Endothelial cell of umbilical vein (primary cell): Measurements from ENCODE around the gene CD5L. TPM values are rescaled to one million over a fixed set of nuclear protein-coding genes. Genes with fewer than 3 reads are reported as not detected.

ENCODE experiments used
- BruUV-seq: library from RNA; stranded (reverse); fragments of 400-500 nt; replicated peaks from 2 replicates; lab custom pipeline; 2021; lab: Mats Ljungman, UMichigan
- CTCF ChIA-PET: fragments of 300-600, 350-600 bp; sonication (Branson Sonifier 250); formaldehyde crosslinking; loops from one replicate; lab custom pipeline; 2021; ENCODE audit warnings: antibody characterized with exemption, inconsistent platforms; lab: Charles Lee
- POLR2A ChIA-PET: fragments of 300-600, 350-600 bp; sonication (Branson Sonifier 250); formaldehyde crosslinking; loops from one replicate; lab custom pipeline; 2021; ENCODE audit warnings: antibody characterized with exemption, inconsistent platforms; lab: Charles Lee
- DNase-seq: peaks from one replicate; pipeline ENCODE4 v3.0.0-alpha.2; 2011; ENCODE audit warnings: low read depth, low spot score
- FAIRE-seq: peaks from 2 replicates; lab custom pipeline; 2011; peaks lifted over from hg19 to GRCh38; lab: Jason Lieb, UNC
- H2AFZ ChIP-seq: 2 replicates; pipeline ENCODE4 v1.6.0; 2012; ENCODE audit warnings: low read depth, low read length, control low read depth, inconsistent platforms
- H3K27ac ChIP-seq: 2 replicates; pipeline ENCODE4 v1.5.1; 2011; ENCODE audit warnings: low read depth, mild to moderate bottlenecking, control low read depth, low read length, moderate library complexity; ENCODE audit not compliant: insufficient read depth
- H3K27me3 ChIP-seq, 2 experiments: 2 replicates each; pipeline versions ENCODE4 v1.6.0 to v1.6.1; 2011; ENCODE audit warnings: low read length in 2 of 2, mixed read lengths in 1 of 2; ENCODE audit not compliant: control insufficient read depth in 2 of 2, insufficient read depth in 2 of 2
- H3K36me3 ChIP-seq, 2 experiments: 2 replicates in 1 of 2; 3 replicates in 1 of 2; pipeline ENCODE4 v1.5.1; 2011; ENCODE audit warnings: low read length in 2 of 2, mild to moderate bottlenecking in 1 of 2, moderate library complexity in 1 of 2; ENCODE audit not compliant: control insufficient read depth in 2 of 2, insufficient read depth in 2 of 2; ENCODE audit errors: extremely low read depth in 1 of 2
- H3K4me1 ChIP-seq: 3 replicates; pipeline ENCODE4 v1.5.1; 2011; ENCODE audit warnings: mild to moderate bottlenecking, low read length; ENCODE audit not compliant: control insufficient read depth, insufficient read depth; ENCODE audit errors: extremely low read depth
- H3K4me2 ChIP-seq: 2 replicates; pipeline ENCODE4 v1.6.1; 2011; ENCODE audit warnings: low read length, control low read depth, mixed read lengths; ENCODE audit not compliant: insufficient read depth
- H3K4me3 ChIP-seq, 3 experiments: fragments of 200-600 bp in 1 of 3; sonication (generic), shearing (Covaris generic) in 1 of 3; replicated peaks in 1 of 3; 2 replicates each; pipeline ENCODE4 v1.5.1; 2011 to 2016; ENCODE audit warnings: control low read depth in 3 of 3, low read length in 3 of 3, mild to moderate bottlenecking in 2 of 3, inconsistent platforms in 1 of 3, low read depth in 1 of 3, moderate library complexity in 1 of 3; ENCODE audit not compliant: insufficient read depth in 1 of 3
- H3K79me2 ChIP-seq: 2 replicates; pipeline ENCODE4 v1.6.0; 2012; ENCODE audit warnings: low read length, inconsistent platforms; ENCODE audit not compliant: control insufficient read depth, insufficient read depth
- H3K9ac ChIP-seq: replicated peaks from 2 replicates; pipeline ENCODE3; 2011; ENCODE audit warnings: low read length, control low read depth; ENCODE audit not compliant: insufficient read depth; ENCODE audit errors: extremely low read depth
- H3K9me1 ChIP-seq: replicated peaks from 3 replicates; pipeline ENCODE4 v1.6.0; 2011; ENCODE audit warnings: mild to moderate bottlenecking, low read length; ENCODE audit not compliant: control insufficient read depth, insufficient read depth; ENCODE audit errors: extremely low read depth
- H3K9me3 ChIP-seq: replicated peaks from 2 replicates; pipeline ENCODE4 v1.5.1; 2012; ENCODE audit warnings: low read length, inconsistent platforms; ENCODE audit not compliant: control insufficient read depth, insufficient read depth
- H4K20me1 ChIP-seq: replicated peaks from 2 replicates; pipeline ENCODE3; 2011; ENCODE audit warnings: mild to moderate bottlenecking, low read length; ENCODE audit not compliant: control insufficient read depth, insufficient read depth; ENCODE audit errors: extremely low read depth
- EZH2 ChIP-seq: IDR thresholded peaks from 2 replicates; pipeline ENCODE4 v1.6.1; 2012; ENCODE audit warnings: borderline replicate concordance, low read depth, mild to moderate bottlenecking, moderate library complexity, low read length, inconsistent platforms; ENCODE audit not compliant: severe bottlenecking
- GATA2 ChIP-seq: IDR thresholded peaks from 2 replicates; pipeline ENCODE4 v1.7.0; 2011; ENCODE audit warnings: low read depth, mild to moderate bottlenecking, moderate library complexity, mixed read lengths, low read length; ENCODE audit not compliant: insufficient read length, insufficient read depth
- MYC ChIP-seq: IDR thresholded peaks from one replicate; pipeline ENCODE4 v1.6.1; 2011; ENCODE audit warnings: mild to moderate bottlenecking, low read depth, low read length
- POLR2A ChIP-seq: IDR thresholded peaks from 2 replicates; pipeline ENCODE4 v1.6.1; 2012; ENCODE audit warnings: low read depth, mild to moderate bottlenecking, control low read depth, low read length
- POLR2AphosphoS5 ChIP-seq: IDR thresholded peaks from 2 replicates; pipeline ENCODE4 v1.6.1; 2012; ENCODE audit warnings: low read depth, mild to moderate bottlenecking, control low read depth, low read length, moderate library complexity; ENCODE audit not compliant: insufficient read depth
- dilution Hi-C: fragments of 300-500 bp; cut with MboI; formaldehyde crosslinking; loops from one replicate; pipeline ENCODE4 v1.15.0; 2019; ENCODE audit warnings: low sequenced_read_pairs; ENCODE audit not compliant: extremely low pct_ligation_motif_present
- intact Hi-C: fragments of 100-400 bp; cut with micrococcal nuclease; formaldehyde crosslinking; loops from one replicate; pipeline ENCODE4 v1.10.0; 2022
- polyA plus RNA-seq, 4 experiments: library from polyadenylated mRNA; depleted of rRNA in 3 of 4; stranded (reverse) in 3 of 4; unstranded in 1 of 4; fragments of >200 nt; gene quantifications; 2 replicates each; pipeline versions ENCODE4 v1.2.1 to v1.2.3, GENCODE V29; 2011 to 2012; ENCODE audit warnings: missing spikeins in 1 of 4
- total RNA-seq: library from RNA; stranded (reverse); gene quantifications from 2 replicates; pipeline ENCODE4 v1.2.3, GENCODE V29; 2021
- TF ChIP-seq, protein P1 (sequence below), 2 donors: IDR thresholded peaks; 1 replicate in 1 of 2; 2 replicates in 1 of 2; pipeline ENCODE4 v1.5.1; 2011; ENCODE audit warnings: low read length in 2 of 2, mild to moderate bottlenecking in 2 of 2, moderate library complexity in 2 of 2, control low read depth in 1 of 2, inconsistent platforms in 1 of 2, low read depth in 1 of 2; ENCODE audit not compliant: insufficient read depth in 1 of 2; ENCODE audit errors: extremely low read depth in 1 of 2
- TF ChIP-seq, protein P2 (sequence below): IDR thresholded peaks from 2 replicates; pipeline ENCODE4 v1.6.1; 2011; ENCODE audit not compliant: insufficient read depth, insufficient read length

CD5L gene
- total and polyA plus RNA-seq, 2 donors (not counting 3 experiments of a cell fraction or from before 2014, with no cell fraction given) = not detected

DNA sequence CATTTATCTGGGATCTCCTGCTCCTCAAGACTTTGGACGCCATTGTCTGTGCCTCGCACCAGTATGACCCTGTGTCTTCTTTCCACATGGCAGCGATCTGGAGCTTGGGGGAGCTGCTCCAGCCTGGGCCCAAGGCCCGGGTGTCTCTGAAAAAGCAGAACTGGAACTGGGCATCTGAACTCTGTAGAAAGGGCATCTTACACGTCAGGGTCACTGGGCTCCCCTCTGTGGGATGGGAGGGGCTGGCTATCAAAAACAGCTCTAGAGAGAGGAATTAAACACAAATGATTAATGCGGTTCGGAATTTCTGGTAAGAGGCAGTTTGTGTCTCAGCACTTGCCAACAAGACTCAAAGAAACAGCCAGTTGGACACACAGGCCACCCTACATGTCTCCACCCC, 37.8 kb downstream of the CD5L start:
- no TSS peak for BruUV-seq
- dilution Hi-C loops = no loop called here
- Histone ChIP-seq H4K20me1 (no peaks in the 10 kb centered on the region), H3K4me2 (no peak overlapping the region), H3K79me2 (no peaks in the 10 kb centered on the region), H3K4me3 (no peak overlapping the region), H3K36me3 (no peaks in the 10 kb centered on the region), H3K27ac (no peak overlapping the region), H3K9me1 (no peaks in the 10 kb centered on the region), H3K4me1 (no peaks in the 10 kb centered on the region), H3K9me3 (no peaks in the 10 kb centered on the region), H2AFZ (no peak overlapping the region), H3K9ac (no peak overlapping the region), H3K27me3 (no peaks in the 10 kb centered on the region)
- no peak for DNase-seq
- CTCF ChIA-PET = no interaction called here
- no peak for FAIRE-seq
- intact Hi-C loops = no loop called here
- TF ChIP-seq EZH2 (no peak), MYC (no peak), GATA2 (no peak), POLR2AphosphoS5 (no peak), POLR2A (no peak)
- TF ChIP-seq, protein P1, sequence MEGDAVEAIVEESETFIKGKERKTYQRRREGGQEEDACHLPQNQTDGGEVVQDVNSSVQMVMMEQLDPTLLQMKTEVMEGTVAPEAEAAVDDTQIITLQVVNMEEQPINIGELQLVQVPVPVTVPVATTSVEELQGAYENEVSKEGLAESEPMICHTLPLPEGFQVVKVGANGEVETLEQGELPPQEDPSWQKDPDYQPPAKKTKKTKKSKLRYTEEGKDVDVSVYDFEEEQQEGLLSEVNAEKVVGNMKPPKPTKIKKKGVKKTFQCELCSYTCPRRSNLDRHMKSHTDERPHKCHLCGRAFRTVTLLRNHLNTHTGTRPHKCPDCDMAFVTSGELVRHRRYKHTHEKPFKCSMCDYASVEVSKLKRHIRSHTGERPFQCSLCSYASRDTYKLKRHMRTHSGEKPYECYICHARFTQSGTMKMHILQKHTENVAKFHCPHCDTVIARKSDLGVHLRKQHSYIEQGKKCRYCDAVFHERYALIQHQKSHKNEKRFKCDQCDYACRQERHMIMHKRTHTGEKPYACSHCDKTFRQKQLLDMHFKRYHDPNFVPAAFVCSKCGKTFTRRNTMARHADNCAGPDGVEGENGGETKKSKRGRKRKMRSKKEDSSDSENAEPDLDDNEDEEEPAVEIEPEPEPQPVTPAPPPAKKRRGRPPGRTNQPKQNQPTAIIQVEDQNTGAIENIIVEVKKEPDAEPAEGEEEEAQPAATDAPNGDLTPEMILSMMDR (IDR thresholded peaks at IDR 0.05; ENCODE audit: extremely low read depth in 1 of 2, insufficient read depth in 1 of 2, low read depth in 1 of 2, low read length in 2 of 2) = no peak
- TF ChIP-seq, protein P2, sequence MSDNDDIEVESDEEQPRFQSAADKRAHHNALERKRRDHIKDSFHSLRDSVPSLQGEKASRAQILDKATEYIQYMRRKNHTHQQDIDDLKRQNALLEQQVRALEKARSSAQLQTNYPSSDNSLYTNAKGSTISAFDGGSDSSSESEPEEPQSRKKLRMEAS = no peak
- POLR2A ChIA-PET = no interaction called here
